ENCODE data around the gene PNMT. TPM values are rescaled to one million over a fixed set of nuclear protein-coding genes. Genes with fewer than 3 reads are reported as not detected.

PNMT gene
- total RNA-seq, 4 donors from 2014 or later = 0.26 to 8.4 (median 1.3) TPM

DNA sequence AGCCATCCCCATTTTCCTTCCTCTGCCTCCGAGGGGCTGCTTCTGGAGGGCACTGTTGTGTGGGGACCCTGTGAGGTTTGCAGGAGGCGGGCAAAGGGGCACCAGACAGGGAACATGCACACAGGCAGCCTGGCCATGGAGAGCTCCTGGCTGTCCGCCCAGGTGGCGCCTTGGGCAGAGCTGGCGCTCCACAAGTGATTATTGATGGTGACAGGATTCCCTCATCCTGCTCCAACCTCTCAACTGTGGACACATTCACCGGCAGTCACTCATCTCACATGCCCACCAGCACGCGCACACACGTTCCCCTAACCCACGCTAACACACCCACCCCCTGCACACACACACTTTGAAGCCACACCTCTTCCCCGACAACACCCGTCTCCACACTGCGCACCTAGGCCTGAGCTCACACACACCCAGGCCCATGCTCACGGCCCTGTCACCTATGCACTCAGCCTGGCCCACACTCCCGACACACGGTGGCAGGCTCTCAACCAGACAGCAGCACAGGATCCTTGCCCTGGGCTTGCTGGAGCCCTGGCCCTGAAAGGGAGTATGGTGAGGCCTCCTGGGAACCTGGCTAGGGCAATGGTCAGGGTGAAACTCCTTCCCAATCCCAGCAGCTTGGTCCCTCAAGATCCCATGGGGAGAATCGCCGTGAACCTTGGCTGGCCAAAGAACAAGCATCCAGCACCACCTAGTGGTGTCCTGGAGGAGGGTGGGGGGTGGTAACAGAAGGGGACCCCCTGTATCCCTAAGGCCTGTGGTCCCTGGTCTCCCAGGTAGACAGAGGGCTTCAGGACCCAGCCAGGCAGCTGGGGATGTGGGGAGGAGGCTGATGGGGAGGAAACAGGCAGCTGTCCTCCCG, 3.6 kb downstream of the PNMT start:
- Histone ChIP-seq H3K4me1 (peaks cover 42 to 78% (median 56%) of the 10 kb centered on the region in 3 donors), H3K9me3 (no peaks in the 10 kb centered on the region), H3K27ac (peak overlapping the region in 3 of 4 donors; percentile 41 to 69 (median 63)), H3K27me3 (peaks cover 0 to 48% (median 3%) of the 10 kb centered on the region in 4 donors), H3K4me3 (no peak overlapping the region), H3K36me3 (peaks cover 0 to 7% (median 0%) of the 10 kb centered on the region in 3 donors)
- DNase-seq = no peak
- intact Hi-C loops (cut with DNase I) = no loop called here
- TF ChIP-seq, protein P1, sequence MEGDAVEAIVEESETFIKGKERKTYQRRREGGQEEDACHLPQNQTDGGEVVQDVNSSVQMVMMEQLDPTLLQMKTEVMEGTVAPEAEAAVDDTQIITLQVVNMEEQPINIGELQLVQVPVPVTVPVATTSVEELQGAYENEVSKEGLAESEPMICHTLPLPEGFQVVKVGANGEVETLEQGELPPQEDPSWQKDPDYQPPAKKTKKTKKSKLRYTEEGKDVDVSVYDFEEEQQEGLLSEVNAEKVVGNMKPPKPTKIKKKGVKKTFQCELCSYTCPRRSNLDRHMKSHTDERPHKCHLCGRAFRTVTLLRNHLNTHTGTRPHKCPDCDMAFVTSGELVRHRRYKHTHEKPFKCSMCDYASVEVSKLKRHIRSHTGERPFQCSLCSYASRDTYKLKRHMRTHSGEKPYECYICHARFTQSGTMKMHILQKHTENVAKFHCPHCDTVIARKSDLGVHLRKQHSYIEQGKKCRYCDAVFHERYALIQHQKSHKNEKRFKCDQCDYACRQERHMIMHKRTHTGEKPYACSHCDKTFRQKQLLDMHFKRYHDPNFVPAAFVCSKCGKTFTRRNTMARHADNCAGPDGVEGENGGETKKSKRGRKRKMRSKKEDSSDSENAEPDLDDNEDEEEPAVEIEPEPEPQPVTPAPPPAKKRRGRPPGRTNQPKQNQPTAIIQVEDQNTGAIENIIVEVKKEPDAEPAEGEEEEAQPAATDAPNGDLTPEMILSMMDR (IDR thresholded peaks at IDR 0.05) = peak; percentile 30 to 63 (median 46)
- TF ChIP-seq POLR2A (IDR thresholded peaks at IDR 0.05) = no peak
- 47 to 49% methylated on average over 9 to 12 of the region's 19 CpGs for WGBS, 2 donors

DNA sequence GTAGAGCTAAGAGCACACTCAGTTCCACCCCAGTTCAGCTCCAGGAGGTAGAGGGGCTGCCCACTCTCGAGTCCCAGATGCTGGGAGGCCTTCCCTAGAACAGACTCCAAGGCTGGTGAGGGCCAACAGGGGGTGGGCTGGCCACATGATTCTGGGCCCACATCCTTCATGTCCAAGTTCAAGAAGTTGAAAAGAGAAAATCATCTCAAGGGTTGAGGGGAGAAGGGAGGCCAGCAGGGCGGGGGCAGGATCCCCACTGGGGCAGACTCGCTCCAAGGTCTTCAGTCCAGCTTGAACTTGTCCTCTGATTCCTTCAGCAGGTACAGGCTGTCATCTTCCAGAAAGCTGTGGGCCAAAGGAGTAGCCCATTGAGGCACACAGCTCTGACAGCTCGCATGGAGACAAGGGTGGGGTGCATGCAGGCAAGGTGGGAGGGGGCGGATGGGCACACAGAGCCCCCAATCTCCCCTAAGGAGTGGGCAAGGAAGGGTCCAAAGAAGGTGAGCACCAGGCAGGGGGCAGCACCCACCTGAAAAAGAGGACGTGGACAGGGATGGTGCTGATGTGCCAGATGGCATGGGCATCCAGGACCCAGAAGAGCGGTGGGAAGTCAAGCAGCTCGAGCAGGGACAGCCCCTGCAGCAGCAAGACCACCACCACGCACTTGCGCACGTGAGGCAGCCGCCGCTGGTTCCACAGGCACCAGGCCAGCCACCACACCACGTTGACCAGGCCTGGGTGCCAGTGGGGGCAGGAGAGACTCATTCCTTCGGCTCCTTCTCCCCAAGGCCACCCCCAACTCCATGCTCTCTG, 4.5 kb downstream of the PNMT start:
- DNase-seq = no peak
- Histone ChIP-seq H3K36me3 (peaks cover 0 to 15% (median 0%) of the 10 kb centered on the region in 3 donors), H3K4me3 (no peak overlapping the region), H3K9me3 (no peaks in the 10 kb centered on the region), H3K4me1 (peaks cover 33 to 78% (median 48%) of the 10 kb centered on the region in 3 donors), H3K27ac (peak overlapping the region in 3 of 4 donors; percentile 41 to 69 (median 63)), H3K27me3 (peaks cover 0 to 40% (median 3%) of the 10 kb centered on the region in 4 donors)
- TF ChIP-seq, protein P1 (IDR thresholded peaks at IDR 0.05) = no peak
- TF ChIP-seq POLR2A (IDR thresholded peaks at IDR 0.05) = no peak
- 73 to 83% methylated on average over 6 to 13 of the region's 15 CpGs for WGBS, 2 donors
- intact Hi-C loops (cut with DNase I) = no loop called here

DNA sequence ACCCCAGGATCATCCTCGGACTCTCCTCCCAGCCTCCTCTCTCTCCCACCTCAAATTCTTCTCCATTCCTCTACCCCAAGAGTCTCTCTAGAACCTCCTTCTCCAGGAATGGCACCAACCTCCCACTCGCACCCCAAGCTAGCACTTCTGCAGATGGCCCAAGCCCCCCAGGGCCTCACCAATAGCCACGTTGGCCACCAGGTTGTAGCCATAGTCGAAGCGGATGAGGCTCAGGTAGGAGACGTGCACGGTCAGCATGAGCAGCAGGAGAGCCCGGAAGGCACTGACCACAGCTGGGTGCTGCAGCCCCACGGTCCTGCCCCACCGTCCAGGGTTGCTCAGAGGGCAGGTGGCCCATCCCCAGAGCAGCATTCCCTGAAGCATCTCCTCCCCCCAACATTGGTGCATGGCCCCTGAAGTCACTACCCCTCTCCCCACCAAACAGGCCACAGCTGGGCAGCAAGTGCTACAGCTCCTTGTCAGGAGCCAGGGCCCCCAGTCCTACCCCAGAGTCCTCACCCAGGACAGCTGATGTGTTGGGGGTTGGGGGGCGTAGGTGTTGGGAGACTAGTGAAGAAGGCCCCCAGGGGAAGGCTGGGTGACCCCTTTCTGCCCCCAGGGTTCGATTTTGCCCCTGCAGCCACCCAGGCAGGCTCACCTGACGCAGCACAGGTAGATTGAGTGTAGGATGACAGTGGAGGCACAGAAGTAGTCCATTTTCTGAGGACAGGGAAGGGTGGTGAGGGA, 5.3 kb downstream of the PNMT start:
- 56 to 83% methylated on average over 3 to 9 of the region's 13 CpGs for WGBS, 2 donors
- peaks cover 25 to 78% (median 41%) of the 10 kb centered on the region in 3 donors for H3K4me1 ChIP-seq
- no peak overlapping the region for H3K27ac ChIP-seq

DNA sequence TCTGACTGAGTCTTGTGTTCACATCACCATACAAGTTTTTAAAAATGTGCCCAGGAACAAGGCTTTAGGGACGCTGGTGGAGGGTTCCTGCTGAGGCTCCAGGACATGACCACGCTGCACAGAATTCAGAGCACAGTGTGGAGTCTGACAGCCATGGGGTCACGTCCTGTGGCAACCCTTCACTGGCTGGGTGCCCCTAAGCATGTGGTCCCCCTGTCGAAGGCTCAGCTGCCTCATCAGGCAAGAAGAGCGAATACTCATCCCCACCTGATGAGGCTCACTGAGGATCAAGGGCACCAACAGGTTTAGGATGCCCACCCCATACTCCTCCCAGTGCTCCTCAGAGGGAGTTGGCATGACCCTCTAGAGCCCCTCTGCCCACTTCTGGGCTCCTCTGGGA, 5.9 kb downstream of the PNMT start:
- intact Hi-C loops (cut with DNase I) = no loop called here
- no peaks in the 10 kb centered on the region for H3K9me3 ChIP-seq
- H3K4me3 ChIP-seq = no peak overlapping the region
- peaks cover 0 to 25% (median under 1%) of the 10 kb centered on the region in 4 donors for H3K27me3 ChIP-seq
- TF ChIP-seq, protein P1 (IDR thresholded peaks at IDR 0.05) = no peak
- no peak for TF ChIP-seq POLR2A (IDR thresholded peaks at IDR 0.05)
- no peak for DNase-seq
- peaks cover 24 to 75% (median 39%) of the 10 kb centered on the region in 3 donors for H3K4me1 ChIP-seq
- H3K27ac ChIP-seq = peak overlapping the region; percentile 42 to 89 (median 81)
- 50% methylated on average over 2 of the region's 5 CpGs; no CpG with 5 or more reads in 1 of the 2 donors for WGBS, 2 donors
- peaks cover 0 to 28% (median 0%) of the 10 kb centered on the region in 3 donors for H3K36me3 ChIP-seq

More for the DNA sequence above, 5.3 kb downstream of the PNMT start:
- H3K4me3 ChIP-seq = no peak overlapping the region
- no peak for TF ChIP-seq POLR2A (IDR thresholded peaks at IDR 0.05)
- TF ChIP-seq, protein P1 (IDR thresholded peaks at IDR 0.05) = no peak
- peaks cover 0 to 32% (median 3%) of the 10 kb centered on the region in 4 donors for H3K27me3 ChIP-seq
- intact Hi-C loops (cut with DNase I) = no loop called here
- H3K9me3 ChIP-seq = no peaks in the 10 kb centered on the region
- DNase-seq = no peak
- peaks cover 0 to 23% (median 0%) of the 10 kb centered on the region in 3 donors for H3K36me3 ChIP-seq
